ENCODE results near the gene DEFB124. TPM values are rescaled to one million over a fixed set of nuclear protein-coding genes. Genes with fewer than 3 reads are reported as not detected.
"Not testable (repeated sequence)": the region's sequence is repeated elsewhere in the genome, so short reads cannot be mapped to it uniquely, and the experiment has no call there.

DEFB124 gene
- total RNA-seq, 2 donors from 2014 or later, result not detected

- H3K27me3 Mint-ChIP-seq, result peaks cover 27% of the 10 kb centered on the region
- peak overlapping the region; percentile 32 for H3K4me3 Mint-ChIP-seq
These were observed 860 bp downstream of the DEFB124 start for GRCh38 chr20:31474097-31474436.

GRCh38 chr20:31473331-31474096 lies 1.4 kb downstream of the DEFB124 start:
- Mint-ChIP-seq H3K9me3 (no peaks in the 10 kb centered on the region), H3K27me3 (peaks cover 27% of the 10 kb centered on the region), H3K27ac (no peak overlapping the region), H3K4me3 (no peak overlapping the region), H3K36me3 (ENCODE audit: low read depth) (no peaks in the 10 kb centered on the region), H3K4me1 (peaks cover 5% of the 10 kb centered on the region)
- no peak for ATAC-seq (replicated peaks)

More at GRCh38 chr20:31474097-31474436, 860 bp downstream of the DEFB124 start:
- no peaks in the 10 kb centered on the region for H3K9me3 Mint-ChIP-seq
- ATAC-seq (replicated peaks), result peak; percentile 21
- peaks cover 5% of the 10 kb centered on the region for H3K4me1 Mint-ChIP-seq
- no peak overlapping the region for H3K27ac Mint-ChIP-seq
- no peaks in the 10 kb centered on the region for H3K36me3 Mint-ChIP-seq (ENCODE audit: low read depth)

- Mint-ChIP-seq H3K27ac (no peak overlapping the region), H3K27me3 (peaks cover 32% of the 10 kb centered on the region), H3K36me3 (ENCODE audit: low read depth) (no peaks in the 10 kb centered on the region), H3K4me3 (no peak overlapping the region), H3K4me1 (peaks cover 5% of the 10 kb centered on the region), H3K9me3 (no peaks in the 10 kb centered on the region)
- ATAC-seq (replicated peaks), result no peak
These were observed 2.3 kb downstream of the DEFB124 start for GRCh38 chr20:31472395-31473330.

- not testable (repeated sequence) for H3K4me1 Mint-ChIP-seq; H3K4me3 Mint-ChIP-seq; H3K36me3 Mint-ChIP-seq (ENCODE audit: low read depth); H3K9me3 Mint-ChIP-seq; H3K27ac Mint-ChIP-seq; ATAC-seq (replicated peaks)
- H3K27me3 Mint-ChIP-seq, result peaks cover 22% of the 10 kb centered on the region
These were observed 4.0 kb downstream of the DEFB124 start for GRCh38 chr20:31470946-31471345.

GRCh38 chr20:31454361-31454760 lies 20.6 kb downstream of the DEFB124 start:
- Mint-ChIP-seq H3K27me3 (peaks cover 14% of the 10 kb centered on the region), H3K27ac (no peak overlapping the region), H3K36me3 (ENCODE audit: low read depth) (no peaks in the 10 kb centered on the region), H3K4me1 (no peaks in the 10 kb centered on the region), H3K9me3 (no peaks in the 10 kb centered on the region), H3K4me3 (no peak overlapping the region)
- no peak for ATAC-seq (replicated peaks)

GRCh38 chr20:31452575-31452974 lies 22.4 kb downstream of the DEFB124 start:
- Mint-ChIP-seq H3K9me3 (no peaks in the 10 kb centered on the region), H3K27ac (no peak overlapping the region), H3K4me3 (no peak overlapping the region), H3K36me3 (ENCODE audit: low read depth) (no peaks in the 10 kb centered on the region), H3K4me1 (no peaks in the 10 kb centered on the region), H3K27me3 (peaks cover 10% of the 10 kb centered on the region)
- no peak for ATAC-seq (replicated peaks)

- no peak for ATAC-seq (replicated peaks)
- Mint-ChIP-seq H3K4me3 (no peak overlapping the region), H3K4me1 (no peaks in the 10 kb centered on the region), H3K27me3 (peaks cover 7% of the 10 kb centered on the region), H3K36me3 (ENCODE audit: low read depth) (no peaks in the 10 kb centered on the region), H3K9me3 (no peaks in the 10 kb centered on the region), H3K27ac (no peak overlapping the region)
These were observed 25.2 kb downstream of the DEFB124 start for GRCh38 chr20:31449511-31450414.

GRCh38 chr20:31446084-31446819 lies 28.7 kb downstream of the DEFB124 start:
- H3K4me1 Mint-ChIP-seq, result no peaks in the 10 kb centered on the region
- ATAC-seq (replicated peaks), result no peak
- H3K27ac Mint-ChIP-seq, result no peak overlapping the region
- no peak overlapping the region for H3K4me3 Mint-ChIP-seq
- no peaks in the 10 kb centered on the region for H3K36me3 Mint-ChIP-seq (ENCODE audit: low read depth)
- H3K27me3 Mint-ChIP-seq, result peaks cover 3% of the 10 kb centered on the region
- no peaks in the 10 kb centered on the region for H3K9me3 Mint-ChIP-seq

- H3K27ac Mint-ChIP-seq, result no peak within 1 kb of the TSS
- no peak within 1 kb of the TSS for H3K4me3 Mint-ChIP-seq
- ATAC-seq (replicated peaks), result no peak
- no peaks in the 10 kb centered on the region for H3K36me3 Mint-ChIP-seq (ENCODE audit: low read depth)
- H3K9me3 Mint-ChIP-seq, result no peaks in the 10 kb centered on the region
- H3K27me3 Mint-ChIP-seq, result peaks cover 7% of the 10 kb centered on the region
- no peaks in the 10 kb centered on the region for H3K4me1 Mint-ChIP-seq
These were observed 34.8 kb downstream of the DEFB124 start, which contains the start of gene DEFB123 for GRCh38 chr20:31440012-31440659. DEFB123 (plus strand) TSS chr20:31440632; CDS start chr20:31440699, 67 bp downstream.

GRCh38 chr20:31430568-31431115 lies 44.3 kb downstream of the DEFB124 start:
- Mint-ChIP-seq H3K27ac (no peak overlapping the region), H3K9me3 (no peaks in the 10 kb centered on the region), H3K4me1 (no peaks in the 10 kb centered on the region), H3K4me3 (no peak overlapping the region), H3K36me3 (ENCODE audit: low read depth) (no peaks in the 10 kb centered on the region), H3K27me3 (peaks cover 17% of the 10 kb centered on the region)
- ATAC-seq (replicated peaks), result no peak

- H3K9me3 Mint-ChIP-seq; ATAC-seq (replicated peaks); H3K4me3 Mint-ChIP-seq; H3K27ac Mint-ChIP-seq; H3K4me1 Mint-ChIP-seq; H3K36me3 Mint-ChIP-seq (ENCODE audit: low read depth): not testable (repeated sequence)
- H3K27me3 Mint-ChIP-seq, result peaks cover 16% of the 10 kb centered on the region
These were observed 47.4 kb downstream of the DEFB124 start for GRCh38 chr20:31427576-31427975.

GRCh38 chr20:31426891-31427551 lies 47.9 kb downstream of the DEFB124 start:
- H3K27ac Mint-ChIP-seq; ATAC-seq (replicated peaks); H3K9me3 Mint-ChIP-seq; H3K4me1 Mint-ChIP-seq; H3K36me3 Mint-ChIP-seq (ENCODE audit: low read depth); H3K4me3 Mint-ChIP-seq: not testable (repeated sequence)
- H3K27me3 Mint-ChIP-seq, result peaks cover 13% of the 10 kb centered on the region
